Mammary epithelial cell (primary cell): ENCODE data around the gene EXOC4.

Source experiments
- CTCF ChIP-seq, 2 donors: IDR thresholded peaks in 1 of 2; conservative IDR thresholded peaks in 1 of 2; 2 replicates each; pipeline ENCODE4 v1.5.1; 2011 to 2012; ENCODE audit warnings: inconsistent platforms in 2 of 2, low read length in 2 of 2, mild to moderate bottlenecking in 2 of 2, control low read depth in 1 of 2, low read depth in 1 of 2; ENCODE audit not compliant: insufficient read depth in 1 of 2; ENCODE audit errors: extremely low read depth in 1 of 2
- EZH2 ChIP-seq: IDR thresholded peaks from 2 replicates; pipeline ENCODE4 v1.6.1; 2012; ENCODE audit warnings: low read length, inconsistent platforms, borderline replicate concordance

GRCh38 chr7:134105841-134106240 lies 853.0 kb downstream of the EXOC4 start:
- no peak for TF ChIP-seq EZH2
- no peak for TF ChIP-seq CTCF (conservative IDR thresholded peaks at IDR 0.05 in 1 of 2, IDR thresholded peaks at IDR 0.05 in 1 of 2; ENCODE audit: extremely low read depth in 1 of 2, insufficient read depth in 1 of 2, low read depth in 1 of 2, low read length in 2 of 2)
